Measurements from ENCODE around the gene PDXK. TPM values are rescaled to one million over a fixed set of nuclear protein-coding genes. Genes with fewer than 3 reads are reported as not detected.

PDXK gene
- total RNA-seq, 1 experiment from 2014 or later, result 149 TPM

DNA sequence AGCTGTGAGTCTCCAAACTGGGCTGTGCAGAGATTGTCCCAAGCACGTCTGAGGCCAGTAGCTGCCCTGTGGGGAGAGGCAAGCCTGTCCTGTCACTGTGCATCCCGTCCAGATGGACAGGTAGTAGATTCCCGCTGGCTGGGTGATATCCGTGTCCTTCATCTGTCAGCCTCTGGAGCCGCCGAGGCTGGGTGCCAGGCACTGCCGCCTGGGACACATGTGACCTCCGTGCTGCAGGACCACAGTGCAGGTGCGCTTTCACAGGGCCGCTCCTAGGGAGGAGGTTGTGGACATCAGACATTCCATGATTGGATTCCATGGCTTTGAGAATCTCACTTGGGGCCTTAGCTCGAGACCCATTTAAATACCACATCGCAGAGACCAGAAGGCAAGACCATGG is 4.7 kb downstream of the PDXK start:
- DNase-seq (ENCODE audit: low read depth), result no peak

DNA sequence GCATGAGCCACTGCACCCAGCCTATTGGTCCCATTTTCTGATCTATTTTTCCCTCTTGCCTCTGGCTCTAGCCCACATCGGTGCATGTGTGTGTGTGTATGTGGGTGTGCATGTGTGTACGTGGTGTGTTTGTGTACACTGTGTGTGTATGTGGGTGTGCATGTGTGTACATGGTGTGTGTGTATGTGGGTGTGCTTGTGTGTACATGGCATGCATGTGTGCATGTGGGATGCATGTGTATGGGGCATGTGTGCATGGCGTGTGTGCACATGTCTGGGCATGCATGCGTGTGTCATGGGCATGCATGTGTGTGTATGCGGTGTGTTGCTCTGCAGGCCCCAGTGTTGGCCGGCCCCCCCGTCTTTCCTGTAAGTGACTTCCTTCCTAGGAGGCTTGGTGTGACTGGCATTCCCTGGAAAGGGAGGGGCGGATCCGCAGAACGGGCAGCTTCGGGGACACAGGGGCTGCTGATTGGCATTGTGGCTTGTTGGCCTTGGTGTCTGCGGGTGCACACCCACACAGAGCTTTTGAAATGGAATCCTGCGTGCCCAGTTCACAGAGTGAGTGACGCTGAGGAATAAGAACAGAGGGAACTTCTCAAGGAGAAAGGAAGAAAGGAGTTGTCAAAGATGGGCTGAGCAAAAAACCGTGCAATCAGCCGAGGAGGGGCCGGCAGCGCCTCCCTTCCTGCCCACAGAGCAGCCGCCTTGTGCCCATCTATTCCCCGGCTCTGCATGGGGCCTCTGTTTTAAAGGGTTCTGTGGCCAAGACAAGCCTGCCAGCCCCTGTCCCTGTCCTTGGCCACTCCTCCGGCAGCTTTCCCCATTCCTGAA is 8.0 kb downstream of the PDXK start:
- DNase-seq (ENCODE audit: low read depth), result peak; percentile 58

DNA sequence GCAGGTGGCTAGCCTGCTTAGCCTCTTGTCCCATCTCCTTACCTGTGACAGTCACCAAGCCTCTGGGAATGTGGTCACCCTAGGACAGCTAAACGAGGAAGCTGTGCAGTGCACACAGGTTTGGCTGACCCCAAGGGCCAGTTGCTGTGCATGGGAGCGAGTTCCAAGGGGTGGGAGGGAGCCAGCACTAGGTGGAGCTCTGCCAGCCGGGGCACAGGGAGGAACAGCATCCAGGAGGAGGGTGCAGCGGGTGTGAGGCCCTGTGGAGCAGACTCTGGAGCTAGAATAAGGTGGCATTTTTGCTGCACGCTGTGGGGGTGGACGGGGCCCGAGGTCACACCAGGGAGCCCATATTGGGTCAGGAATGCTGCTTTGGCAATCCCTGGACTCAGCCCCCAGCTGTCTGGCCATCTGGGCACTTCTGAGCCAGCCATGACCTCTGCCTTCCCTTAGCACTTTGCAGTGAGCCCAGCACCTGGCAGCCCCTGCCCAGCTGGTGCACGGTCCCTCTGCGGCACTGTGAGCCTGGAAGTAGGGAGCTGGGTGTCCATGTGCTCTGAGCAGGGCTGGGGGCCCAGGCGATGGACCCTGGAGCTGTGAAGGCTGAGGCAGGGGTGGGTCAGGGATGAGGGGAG is 8.7 kb downstream of the PDXK start:
- peak; percentile 52 for DNase-seq (ENCODE audit: low read depth)

DNA sequence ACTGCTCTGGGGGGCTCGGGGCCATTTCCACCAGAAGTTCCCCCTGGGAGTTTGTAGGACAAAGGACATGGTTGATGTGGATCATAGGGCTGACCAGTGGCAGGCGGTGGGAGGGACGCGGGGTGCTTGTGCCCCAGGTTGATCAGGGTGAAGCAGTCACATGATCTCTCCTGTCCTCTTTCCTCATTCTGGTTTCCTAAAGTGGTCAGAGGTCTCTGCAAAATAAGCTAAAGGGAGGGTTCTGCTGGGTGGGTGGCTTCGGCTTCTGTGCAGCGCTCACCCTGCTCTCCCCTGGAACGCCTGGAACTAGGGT is 9.2 kb downstream of the PDXK start:
- no peak for DNase-seq (ENCODE audit: low read depth)

DNA sequence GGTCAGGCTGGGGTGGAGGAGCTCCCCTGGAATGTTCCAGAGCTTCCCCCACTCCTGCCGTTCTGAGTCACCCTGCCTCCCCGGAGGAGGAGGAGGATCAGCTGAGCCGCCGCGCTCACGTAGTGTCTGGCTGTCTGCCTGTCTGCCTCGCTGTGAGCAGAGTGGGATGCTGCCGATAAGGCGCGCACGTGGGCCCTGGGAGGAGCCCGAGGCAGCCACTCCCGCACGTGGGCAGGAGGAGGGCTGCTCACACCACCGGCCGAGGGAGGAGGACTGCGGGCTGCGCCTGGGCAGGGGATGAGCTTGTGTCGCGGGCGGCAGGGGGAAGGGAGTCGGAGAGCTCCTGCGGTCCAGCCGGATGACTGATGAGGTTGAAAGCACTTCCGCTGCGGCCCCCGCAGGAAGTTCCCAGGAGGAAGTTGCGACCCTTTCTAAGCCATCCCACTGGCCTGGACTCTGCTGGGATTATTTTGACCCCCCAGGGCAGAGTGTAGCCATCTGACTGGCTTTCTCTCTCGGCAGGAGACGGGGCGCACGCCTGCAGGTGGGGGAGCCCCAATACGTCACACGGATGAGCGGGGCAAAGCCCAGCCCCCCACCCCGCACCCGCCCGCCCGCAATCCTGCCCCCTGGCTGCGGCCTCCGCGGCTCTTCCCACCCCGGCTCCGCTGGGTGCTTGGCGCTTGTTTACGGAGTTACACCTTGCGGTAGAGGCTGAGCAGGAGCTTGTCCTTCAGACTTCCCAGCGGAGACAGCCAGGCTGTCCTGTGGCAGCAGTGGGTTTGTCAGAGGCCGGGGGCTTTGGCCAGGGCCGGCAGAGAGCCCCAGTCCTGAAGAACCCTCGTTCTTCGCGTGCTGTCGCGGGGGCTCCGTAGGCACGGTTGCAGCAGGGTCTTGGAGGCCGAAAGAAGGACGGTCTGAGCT is 9.8 kb downstream of the PDXK start:
- DNase-seq (ENCODE audit: low read depth), result peak; percentile 99

DNA sequence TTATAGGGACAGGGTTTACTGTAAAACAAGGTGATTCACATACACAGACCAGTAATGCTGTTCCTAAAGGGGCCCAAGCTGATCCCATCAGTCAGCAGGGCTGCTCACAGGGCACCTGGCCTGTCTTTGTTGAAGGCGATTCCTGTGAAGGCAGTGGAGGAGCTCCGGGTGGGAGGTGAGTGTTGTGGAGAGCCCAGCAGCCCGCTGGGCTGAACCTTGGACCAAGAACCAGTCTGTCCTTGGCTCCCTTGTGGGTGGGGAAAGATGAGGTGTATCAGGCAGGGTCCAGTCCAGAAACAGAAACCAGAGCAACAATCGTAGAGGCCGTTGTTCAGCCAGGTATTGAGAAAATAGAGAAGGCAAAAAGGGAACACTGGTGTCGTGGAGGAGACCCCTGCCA is 12.5 kb downstream of the PDXK start:
- no peak for DNase-seq (ENCODE audit: low read depth)

DNA sequence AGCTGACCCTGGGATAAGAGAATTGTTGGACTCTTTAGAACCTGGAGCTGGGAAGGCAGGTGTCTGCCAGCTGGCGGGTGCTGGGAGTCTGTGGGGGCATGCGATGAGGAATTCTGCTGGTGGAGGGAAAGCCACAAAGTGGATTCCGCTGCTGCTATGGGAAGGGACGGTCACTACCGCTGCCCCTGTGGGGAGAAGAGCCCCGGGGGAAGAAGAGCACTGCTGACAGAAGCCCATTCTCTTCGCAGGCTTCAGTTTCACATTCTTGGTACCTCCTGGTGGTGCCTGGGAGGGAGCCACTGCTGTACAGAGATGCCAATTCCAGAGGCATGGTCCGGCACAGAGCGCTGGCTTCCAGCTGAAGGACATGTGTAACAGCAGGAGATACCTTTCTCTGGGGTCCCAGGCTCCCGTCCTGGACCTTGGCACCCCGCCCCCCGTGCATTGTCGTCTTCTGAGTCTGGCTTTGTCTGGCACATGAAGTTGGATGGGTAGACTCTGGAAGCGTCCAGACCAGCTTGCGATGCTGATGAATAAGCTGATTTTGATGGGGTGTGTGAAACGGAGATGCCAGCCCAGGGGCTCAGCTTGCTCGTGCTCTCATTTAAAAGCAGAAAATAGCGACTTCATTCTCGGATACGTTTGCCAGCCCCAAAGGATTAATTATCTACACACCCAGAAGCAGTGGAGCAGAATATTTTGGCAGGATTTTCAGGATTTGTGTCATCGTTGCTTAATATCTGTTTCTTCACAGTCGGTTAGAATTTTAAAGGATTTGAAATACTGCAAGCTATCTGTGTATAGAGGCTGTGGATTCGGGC is 13.2 kb downstream of the PDXK start:
- peak; percentile 44 for DNase-seq (ENCODE audit: low read depth)

DNA sequence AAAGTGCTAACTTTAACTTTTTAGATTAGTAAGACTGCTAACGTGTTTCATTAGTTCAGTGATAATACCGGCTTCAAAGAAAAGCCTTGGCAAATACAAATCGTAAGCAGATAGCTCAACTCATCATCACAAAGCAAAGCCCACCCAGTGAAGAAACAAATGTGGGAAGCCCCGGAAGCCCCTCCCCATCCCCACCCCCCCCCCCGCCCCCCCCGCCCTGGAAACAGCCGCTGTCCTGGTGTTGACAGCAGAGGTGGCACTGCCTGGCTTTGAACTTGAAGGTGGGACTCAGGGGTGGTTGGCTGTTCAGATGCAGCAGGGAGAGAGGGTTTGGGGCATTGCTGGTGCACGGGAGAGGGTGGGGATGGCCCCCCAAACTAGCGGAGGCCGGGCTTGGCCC is 14.1 kb downstream of the PDXK start:
- DNase-seq (ENCODE audit: low read depth), result no peak

DNA sequence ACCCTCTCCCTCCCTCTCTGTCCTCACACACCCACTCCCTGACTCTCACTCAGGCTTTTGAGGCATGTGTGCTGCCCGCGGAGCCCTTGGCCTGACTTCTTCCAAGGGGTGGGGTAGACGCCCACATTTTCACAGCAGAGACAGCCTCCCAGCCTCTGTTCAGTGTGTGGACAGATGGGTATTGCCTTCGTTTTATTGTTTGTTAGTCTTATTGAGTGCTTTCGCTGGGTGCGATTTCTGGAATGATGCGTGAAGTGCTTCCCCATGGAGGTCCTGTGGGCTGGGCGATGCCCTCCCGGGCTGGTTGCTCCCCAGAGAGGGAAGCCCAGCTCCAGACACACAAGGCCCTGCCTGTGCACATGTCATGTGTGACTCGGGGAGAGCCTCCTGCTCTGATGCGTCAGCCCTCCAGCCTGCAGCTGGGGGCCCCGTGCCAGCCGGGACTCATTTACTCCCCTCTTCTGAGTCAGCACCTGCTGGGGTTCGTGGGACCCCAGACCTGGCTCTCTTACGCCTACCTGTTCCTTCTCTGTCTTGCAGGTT is 14.7 kb downstream of the PDXK start:
- no peak for DNase-seq (ENCODE audit: low read depth)

DNA sequence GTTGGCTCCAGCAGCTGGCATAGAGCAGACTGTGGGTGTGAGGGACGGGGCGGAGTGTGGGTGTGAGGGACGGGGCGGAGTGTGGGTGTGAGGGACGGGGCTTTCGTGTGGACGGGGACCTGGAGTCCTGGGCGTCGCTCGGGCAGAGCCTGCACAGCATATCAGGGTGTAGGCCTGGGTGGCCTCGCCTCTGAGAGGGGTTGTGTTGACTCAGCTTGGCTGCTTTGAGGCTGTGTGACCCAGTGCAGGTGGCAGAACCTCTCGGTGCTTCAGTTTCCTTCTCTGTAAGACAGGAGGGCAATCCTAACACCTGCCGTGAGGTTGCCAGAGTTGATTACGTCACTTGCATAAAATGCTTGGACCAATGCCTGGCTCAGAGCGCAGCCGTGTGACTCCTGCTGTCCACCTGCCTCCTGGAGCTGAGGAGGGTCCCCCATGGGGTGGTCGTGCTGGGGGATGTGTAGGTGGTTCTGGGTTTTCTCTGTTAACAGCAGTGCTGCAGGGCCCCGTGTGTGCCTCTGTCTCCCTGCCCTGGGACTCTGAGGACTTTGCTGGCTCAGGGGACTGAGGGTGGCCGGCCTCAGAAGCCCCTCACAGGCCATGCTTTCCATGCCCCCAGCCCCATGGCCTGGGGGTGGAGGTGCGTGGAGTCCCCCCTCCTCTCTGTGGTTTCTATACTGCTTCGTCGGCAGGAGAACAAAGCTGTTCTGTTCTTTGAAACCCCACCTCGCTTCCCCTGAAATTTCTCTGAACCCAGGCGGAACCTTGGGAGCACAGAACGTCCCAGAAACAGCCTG is 15.4 kb downstream of the PDXK start:
- no peak for DNase-seq (ENCODE audit: low read depth)

DNA sequence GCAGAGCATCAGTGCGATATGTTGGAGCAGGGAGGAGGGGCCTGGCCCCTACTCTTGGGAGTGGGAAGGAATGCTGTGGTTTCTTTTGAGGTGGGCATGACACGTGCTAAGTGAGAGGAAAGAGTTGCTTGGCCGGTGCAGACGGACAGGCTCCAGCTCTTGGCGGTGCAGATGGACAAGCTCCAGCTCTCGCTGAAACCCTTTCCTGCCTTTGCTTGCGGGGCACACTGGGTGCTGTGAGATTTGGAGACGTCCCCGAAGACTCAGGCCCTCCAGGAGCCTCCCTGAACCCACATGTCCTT is 15.9 kb downstream of the PDXK start:
- DNase-seq (ENCODE audit: low read depth), result peak; percentile 40

DNA sequence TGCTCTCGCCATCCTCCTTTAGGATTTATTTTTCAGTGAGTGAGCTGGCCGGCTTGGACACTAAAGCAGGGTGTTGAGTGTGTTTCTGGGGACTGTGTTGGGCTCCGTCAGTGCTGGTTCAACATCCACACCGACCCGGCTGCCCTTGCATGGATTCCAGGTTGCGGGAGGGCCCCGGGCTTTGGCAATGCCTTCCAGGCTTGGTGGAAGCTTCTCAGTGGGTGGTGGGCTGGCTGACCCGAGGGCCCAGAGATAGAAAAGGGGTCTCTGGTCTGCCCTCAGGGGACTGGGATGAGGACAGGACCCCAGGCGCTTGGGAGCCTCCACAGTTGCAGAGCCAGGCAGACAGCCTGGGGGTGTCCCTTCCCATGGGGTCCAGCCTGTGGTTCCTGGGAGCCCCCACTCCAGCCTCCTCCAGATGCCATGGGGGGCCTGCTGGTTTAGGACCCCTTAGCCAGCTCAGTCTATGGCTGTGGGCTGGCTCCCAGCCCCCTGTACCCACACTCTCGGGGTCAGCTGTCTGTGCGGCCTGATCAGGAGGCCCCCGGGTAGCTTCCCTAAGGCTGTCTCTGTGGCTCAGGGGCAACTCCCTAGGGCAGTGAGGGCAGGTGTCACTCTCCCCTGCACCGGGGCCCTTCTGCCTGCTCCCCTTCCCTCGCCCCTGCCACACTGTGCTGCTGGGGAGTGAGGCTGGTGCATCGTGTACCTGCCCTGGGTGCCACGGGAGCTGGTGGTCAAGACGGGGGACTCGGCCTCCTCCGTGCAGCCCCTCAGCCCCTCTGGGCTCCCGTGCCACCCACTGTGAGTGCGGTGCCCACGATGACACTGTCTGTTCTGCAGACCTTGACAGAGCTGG is 16.5 kb downstream of the PDXK start:
- DNase-seq (ENCODE audit: low read depth), result no peak

DNA sequence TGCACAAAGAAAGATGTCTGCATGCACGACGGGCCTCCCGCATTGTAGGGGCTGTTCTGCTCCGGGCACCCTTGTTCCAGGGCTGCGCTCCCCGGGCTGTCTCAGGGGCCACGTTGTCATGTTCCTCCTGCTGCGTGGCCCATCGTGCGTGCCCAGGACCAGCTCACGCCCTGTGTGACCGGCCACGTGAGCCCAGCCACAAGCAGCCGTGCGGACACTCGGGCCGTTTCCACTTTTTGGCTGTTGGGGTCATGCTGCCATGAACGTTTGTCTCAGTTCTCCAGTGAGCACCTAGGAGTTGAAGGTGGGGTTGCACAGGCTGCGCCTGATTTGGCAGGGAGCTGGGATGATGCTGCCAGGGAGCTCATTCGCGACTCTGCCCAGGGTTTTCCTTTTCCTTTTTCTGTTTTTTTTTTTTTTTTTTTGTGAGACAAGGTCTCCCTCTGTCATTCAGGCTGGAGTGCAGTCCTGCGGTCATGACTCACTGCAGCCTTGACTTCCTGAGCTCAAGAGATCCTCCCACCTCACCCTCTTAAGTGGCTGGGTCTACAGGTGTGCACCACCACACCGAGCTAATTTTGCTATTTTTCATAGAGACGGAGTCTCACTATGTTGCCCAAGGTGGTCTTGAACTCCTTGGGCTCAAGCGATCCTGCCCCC is 17.4 kb downstream of the PDXK start:
- peak; percentile 56 for DNase-seq (ENCODE audit: low read depth)

DNA sequence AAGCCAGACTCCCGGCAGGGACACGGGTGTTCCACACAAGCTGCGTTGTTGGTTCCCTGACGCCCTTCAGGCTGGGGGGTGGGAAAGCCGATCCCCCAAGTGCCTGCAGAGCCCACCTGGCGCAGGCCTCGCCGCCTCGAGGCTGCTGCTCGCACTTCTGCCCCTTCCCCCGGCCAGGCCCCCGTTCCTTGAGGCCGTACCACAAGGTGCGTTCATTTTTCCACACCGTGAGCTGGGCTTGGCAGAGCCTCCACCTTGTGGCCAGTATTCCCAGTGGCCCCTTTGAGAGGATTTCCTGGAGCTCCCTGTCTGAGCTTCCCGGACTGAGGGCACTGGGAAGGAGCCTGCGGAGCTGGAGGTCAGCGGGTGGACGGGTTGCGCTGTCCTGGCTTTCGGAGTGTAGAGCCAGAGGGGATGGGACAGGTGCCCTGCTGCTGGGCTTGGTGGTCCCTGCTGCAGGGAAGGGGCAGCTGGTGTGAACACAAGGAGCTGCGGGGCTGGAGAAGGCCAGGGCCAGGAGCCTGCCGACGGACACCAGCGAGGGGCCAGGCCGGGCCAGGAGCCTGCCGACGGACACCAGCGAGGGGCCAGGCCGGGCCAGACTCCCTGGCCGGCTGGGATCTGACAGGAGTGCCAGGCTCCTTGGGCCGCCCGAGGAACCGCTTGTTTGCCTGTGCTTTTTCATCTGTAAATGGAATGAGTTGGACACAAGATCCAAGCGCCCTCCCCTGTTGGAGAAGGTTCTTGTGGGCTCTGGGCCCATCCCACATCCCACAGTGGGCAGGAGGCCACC is 18.4 kb downstream of the PDXK start:
- DNase-seq (ENCODE audit: low read depth), result no peak

DNA sequence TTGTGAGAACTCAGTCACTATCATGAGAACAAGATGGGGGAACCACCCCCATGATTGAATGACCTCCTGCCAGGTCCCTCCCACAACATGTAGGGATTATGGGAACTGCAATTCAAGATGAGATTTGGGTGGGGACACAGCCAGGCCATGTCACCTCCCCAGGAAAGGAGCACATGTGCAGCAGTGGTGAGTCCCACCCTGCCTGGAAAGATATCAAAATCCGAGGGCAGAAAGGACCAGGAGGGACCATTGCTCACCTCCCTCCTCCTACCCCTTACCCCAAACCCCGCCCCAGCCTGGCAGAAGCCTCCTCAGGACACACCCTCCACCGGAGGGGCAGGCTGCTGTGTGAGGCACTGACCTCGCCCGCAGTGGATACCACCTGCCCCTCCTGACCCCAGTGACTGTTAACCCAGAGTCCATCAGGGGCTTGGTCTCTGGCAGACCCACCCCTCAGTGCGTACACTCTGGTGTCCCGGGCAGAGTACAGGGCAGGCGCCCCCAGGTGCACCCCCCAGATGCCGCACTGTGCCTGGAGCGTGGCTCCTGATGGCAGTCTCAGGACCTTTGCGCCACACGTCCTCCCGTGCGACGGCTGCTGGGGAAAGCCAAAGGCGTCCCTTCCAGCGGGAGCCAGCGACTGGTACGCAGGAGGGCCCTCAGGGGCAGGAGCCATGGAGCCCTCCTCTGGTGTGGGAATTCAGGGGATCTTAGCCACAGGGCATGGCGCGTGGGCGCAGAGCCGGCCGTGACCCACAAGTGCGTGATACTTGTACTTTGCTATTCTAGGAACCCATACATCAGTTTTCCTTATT is 20.9 kb downstream of the PDXK start:
- no peak for DNase-seq (ENCODE audit: low read depth)

DNA sequence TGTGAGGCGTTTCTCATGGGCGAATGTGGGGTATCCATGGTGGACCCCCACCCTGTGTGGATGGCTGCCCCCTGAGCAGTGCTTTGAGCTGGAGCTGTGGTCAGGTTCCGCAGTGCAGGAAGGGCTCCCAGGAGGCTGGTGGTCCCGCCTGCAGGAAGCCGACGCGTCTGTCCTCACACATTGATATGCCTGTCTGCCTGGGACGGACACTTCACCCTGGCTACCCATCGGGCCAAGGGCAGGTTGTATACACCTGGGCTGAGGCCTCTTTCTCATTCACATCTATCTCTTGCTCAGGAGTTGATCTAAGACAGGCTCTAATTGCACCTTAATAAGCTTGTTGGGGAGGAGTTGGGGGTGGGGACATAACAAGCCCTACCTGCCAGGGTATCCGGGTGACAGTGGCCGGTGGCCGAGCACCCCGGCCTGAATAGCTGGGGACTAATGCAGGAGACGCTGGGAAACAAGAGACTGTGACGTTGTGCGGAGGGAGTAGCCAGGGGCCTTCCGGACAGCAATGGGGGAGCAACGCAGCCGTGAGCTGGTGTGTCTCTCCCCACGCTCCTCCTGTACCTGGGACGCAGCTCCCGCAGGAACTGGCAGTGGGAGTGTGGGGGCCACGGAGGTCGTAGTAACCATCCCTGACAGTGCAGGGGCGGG is 21.7 kb downstream of the PDXK start:
- peak; percentile 49 for DNase-seq (ENCODE audit: low read depth)
